NCI-H510A (cell line): ENCODE results near the gene DUOX2.

Experiments used
- DNase-seq: peaks from one replicate; lab custom pipeline; 2025; lab: John Stamatoyannopoulos, UW

DUOX2 gene

GRCh38 chr15:45114076-45114750, at the start of gene DUOX2, which contains the start of gene DUOXA2:
DUOX2 (minus strand) TSS chr15:45114172; CDS start chr15:45113411, 761 bp downstream.
DUOXA2 (plus strand) TSS chr15:45114326; CDS start chr15:45114606, 280 bp downstream.
- no peak for DNase-seq

GRCh38 chr15:45163508-45163856, 49.5 kb upstream of the DUOX2 start:
- DNase-seq, result no peak

GRCh38 chr15:45162771-45163507, 49.0 kb upstream of the DUOX2 start:
- DNase-seq, result no peak

- DNase-seq, result no peak
These were observed 47.7 kb upstream of the DUOX2 start for GRCh38 chr15:45161666-45162065.

GRCh38 chr15:45157974-45158373, 44.0 kb upstream of the DUOX2 start:
- no peak for DNase-seq

- no peak for DNase-seq
These were observed 42.9 kb upstream of the DUOX2 start for GRCh38 chr15:45156744-45157455.

- no peak for DNase-seq
These were observed 41.8 kb upstream of the DUOX2 start for GRCh38 chr15:45155739-45156138.

- no peak for DNase-seq
These were observed 38.2 kb upstream of the DUOX2 start for GRCh38 chr15:45151998-45152828.

GRCh38 chr15:45150997-45151396, 37.0 kb upstream of the DUOX2 start:
- no peak for DNase-seq

GRCh38 chr15:45150481-45150880, 36.5 kb upstream of the DUOX2 start:
- no peak for DNase-seq

GRCh38 chr15:45149060-45149459, 35.1 kb upstream of the DUOX2 start:
- DNase-seq, result no peak

GRCh38 chr15:45148076-45149059, 34.4 kb upstream of the DUOX2 start:
- DNase-seq, result no peak

GRCh38 chr15:45147606-45148005, 33.6 kb upstream of the DUOX2 start:
- no peak for DNase-seq

- no peak for DNase-seq
These were observed 32.4 kb upstream of the DUOX2 start for GRCh38 chr15:45146405-45146804.

GRCh38 chr15:45144775-45145174, 30.8 kb upstream of the DUOX2 start:
- no peak for DNase-seq

GRCh38 chr15:45143946-45144345, 30.0 kb upstream of the DUOX2 start:
- no peak for DNase-seq

- no peak for DNase-seq
These were observed 29.1 kb upstream of the DUOX2 start for GRCh38 chr15:45143056-45143455.

GRCh38 chr15:45141386-45141785, 27.4 kb upstream of the DUOX2 start:
- DNase-seq, result no peak

GRCh38 chr15:45140557-45141250, 26.7 kb upstream of the DUOX2 start:
- DNase-seq, result no peak

GRCh38 chr15:45139770-45140169, 25.8 kb upstream of the DUOX2 start:
- no peak for DNase-seq
